ENCODE data around the gene BBS9.

DNA sequence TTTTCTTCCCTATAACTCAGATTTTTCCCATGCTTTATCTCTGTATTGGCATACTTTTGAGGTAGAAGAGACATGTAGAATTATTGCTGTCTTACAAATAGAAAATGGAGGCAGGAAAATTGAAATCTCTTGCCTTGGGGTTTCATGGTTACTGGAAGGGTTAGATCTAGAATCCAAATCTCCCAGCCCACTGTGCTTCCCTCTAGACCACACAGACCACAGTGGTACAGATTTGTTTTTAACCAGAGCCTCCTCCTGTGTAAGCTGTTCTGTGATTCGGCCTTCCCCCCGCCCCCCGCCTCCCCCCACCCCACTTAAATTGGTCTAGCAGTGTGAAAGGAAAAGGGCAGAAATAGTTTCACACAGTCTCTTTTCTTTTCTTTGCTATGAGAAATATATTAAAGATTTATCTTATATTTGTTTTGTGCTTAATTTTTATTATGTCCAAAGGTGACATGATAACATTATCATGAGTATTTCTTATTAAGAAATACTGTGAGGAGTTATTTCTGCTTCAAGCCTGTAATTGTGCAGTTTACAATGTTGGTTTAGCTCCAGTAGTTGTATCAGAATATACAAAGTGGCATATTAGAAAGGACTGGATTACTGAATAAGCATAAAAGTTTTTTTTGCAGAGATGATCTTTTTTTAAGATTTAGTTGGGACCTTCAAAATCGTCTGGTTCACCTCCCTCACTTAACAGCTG is 407.2 kb downstream of the BBS9 start:
- TF ChIP-seq, protein P1, sequence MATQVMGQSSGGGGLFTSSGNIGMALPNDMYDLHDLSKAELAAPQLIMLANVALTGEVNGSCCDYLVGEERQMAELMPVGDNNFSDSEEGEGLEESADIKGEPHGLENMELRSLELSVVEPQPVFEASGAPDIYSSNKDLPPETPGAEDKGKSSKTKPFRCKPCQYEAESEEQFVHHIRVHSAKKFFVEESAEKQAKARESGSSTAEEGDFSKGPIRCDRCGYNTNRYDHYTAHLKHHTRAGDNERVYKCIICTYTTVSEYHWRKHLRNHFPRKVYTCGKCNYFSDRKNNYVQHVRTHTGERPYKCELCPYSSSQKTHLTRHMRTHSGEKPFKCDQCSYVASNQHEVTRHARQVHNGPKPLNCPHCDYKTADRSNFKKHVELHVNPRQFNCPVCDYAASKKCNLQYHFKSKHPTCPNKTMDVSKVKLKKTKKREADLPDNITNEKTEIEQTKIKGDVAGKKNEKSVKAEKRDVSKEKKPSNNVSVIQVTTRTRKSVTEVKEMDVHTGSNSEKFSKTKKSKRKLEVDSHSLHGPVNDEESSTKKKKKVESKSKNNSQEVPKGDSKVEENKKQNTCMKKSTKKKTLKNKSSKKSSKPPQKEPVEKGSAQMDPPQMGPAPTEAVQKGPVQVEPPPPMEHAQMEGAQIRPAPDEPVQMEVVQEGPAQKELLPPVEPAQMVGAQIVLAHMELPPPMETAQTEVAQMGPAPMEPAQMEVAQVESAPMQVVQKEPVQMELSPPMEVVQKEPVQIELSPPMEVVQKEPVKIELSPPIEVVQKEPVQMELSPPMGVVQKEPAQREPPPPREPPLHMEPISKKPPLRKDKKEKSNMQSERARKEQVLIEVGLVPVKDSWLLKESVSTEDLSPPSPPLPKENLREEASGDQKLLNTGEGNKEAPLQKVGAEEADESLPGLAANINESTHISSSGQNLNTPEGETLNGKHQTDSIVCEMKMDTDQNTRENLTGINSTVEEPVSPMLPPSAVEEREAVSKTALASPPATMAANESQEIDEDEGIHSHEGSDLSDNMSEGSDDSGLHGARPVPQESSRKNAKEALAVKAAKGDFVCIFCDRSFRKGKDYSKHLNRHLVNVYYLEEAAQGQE (IDR thresholded peaks at IDR 0.05; ENCODE audit: insufficient read depth in 1 of 2, low read depth in 2 of 2, low read length in 2 of 2), result no peak
- no peak for TF ChIP-seq POLR2AphosphoS5 (IDR thresholded peaks at IDR 0.05; ENCODE audit: low read depth, low read length)
